GM12801 (cell line): ENCODE data around the gene GRB10.

Experiments used
- TF ChIP-seq, protein P1 (sequence below): IDR thresholded peaks from one replicate; pipeline ENCODE4 v1.5.1; 2011; ENCODE audit warnings: control low read depth; ENCODE audit not compliant: insufficient read length; ENCODE audit errors: extremely low read depth

Gene GRB10

DNA sequence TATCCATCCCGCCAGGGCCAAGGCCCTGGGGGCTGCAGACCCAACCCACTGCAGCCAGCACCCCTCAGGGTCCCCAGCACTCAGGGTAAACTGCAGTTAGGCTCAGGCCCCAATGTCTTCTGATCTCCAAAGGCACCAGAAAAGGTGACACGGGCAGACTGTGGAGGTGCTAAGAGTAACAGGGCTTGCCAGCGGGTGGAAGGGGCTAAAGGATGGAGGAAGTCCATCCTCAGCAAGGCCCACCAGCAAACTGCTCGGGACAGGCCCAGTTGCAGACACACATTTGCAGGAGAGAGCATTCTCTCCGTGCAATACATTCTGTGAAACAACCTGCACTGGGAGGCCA lies 121.9 kb downstream of the GRB10 start:
- TF ChIP-seq, protein P1, sequence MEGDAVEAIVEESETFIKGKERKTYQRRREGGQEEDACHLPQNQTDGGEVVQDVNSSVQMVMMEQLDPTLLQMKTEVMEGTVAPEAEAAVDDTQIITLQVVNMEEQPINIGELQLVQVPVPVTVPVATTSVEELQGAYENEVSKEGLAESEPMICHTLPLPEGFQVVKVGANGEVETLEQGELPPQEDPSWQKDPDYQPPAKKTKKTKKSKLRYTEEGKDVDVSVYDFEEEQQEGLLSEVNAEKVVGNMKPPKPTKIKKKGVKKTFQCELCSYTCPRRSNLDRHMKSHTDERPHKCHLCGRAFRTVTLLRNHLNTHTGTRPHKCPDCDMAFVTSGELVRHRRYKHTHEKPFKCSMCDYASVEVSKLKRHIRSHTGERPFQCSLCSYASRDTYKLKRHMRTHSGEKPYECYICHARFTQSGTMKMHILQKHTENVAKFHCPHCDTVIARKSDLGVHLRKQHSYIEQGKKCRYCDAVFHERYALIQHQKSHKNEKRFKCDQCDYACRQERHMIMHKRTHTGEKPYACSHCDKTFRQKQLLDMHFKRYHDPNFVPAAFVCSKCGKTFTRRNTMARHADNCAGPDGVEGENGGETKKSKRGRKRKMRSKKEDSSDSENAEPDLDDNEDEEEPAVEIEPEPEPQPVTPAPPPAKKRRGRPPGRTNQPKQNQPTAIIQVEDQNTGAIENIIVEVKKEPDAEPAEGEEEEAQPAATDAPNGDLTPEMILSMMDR, result no peak

GRCh38 chr7:50660040-50660829 lies 122.5 kb downstream of the GRB10 start:
- TF ChIP-seq, protein P1, result no peak

- TF ChIP-seq, protein P1, result no peak
These were observed 123.2 kb downstream of the GRB10 start for GRCh38 chr7:50659329-50659965.

GRCh38 chr7:50658696-50659095 lies 124.0 kb downstream of the GRB10 start:
- TF ChIP-seq, protein P1, result no peak

- TF ChIP-seq, protein P1, result no peak
These were observed 124.8 kb downstream of the GRB10 start for GRCh38 chr7:50657912-50658311.

DNA sequence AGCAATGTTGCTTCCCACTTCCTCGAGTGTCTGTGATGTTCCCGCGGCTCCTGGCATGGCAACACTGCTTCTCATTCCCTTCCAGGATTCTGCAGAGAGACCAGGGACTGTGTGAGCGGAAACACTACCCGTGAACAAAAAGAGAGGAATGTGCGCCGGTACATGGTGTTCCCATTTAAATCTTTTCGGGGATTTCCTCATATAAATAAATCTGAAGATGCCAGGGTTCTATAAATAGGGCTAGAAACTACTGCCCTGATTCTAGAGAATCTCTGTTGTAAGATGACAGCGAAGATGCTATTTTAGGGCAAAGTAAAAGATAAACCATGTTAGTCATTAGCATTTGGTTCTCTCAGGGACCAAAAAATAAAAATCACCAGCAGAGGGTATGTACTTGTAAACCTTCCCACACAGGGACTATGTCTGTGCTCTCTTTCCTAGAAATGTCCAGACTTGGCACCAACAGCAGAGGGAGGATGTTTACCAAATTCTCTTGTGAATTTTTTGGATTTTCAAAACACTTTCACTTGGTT lies 125.3 kb downstream of the GRB10 start:
- TF ChIP-seq, protein P1, result no peak

- TF ChIP-seq, protein P1, result no peak
These were observed 126.4 kb downstream of the GRB10 start for GRCh38 chr7:50656141-50656895.
